RWPE2 (cell line): ENCODE measurements around the gene PTF1A.

Experiments
- ATAC-seq: fragments of 200-7000 bp; cut with Tn5 transposase; 3 replicates; pipeline ENCODE4 v1.9.1; 2021; ENCODE audit warnings: low read depth
- DNase-seq: peaks from one replicate; pipeline ENCODE4 v3.0.0-alpha.2; 2020; ENCODE audit warnings: low spot score
- H3K27ac ChIP-seq: fragments of 450-650 bp; 2 replicates; pipeline ENCODE4 v1.5.1; 2017; ENCODE audit warnings: mild to moderate bottlenecking; ENCODE audit not compliant: poor library complexity, severe bottlenecking
- H3K27me3 ChIP-seq: fragments of 250-450 bp; sonication (Bioruptor Pico); 2 replicates; pipeline ENCODE4 v1.5.1; 2021; ENCODE audit warnings: mild to moderate bottlenecking, moderate library complexity; ENCODE audit not compliant: insufficient read depth, poor library complexity, severe bottlenecking
- H3K36me3 ChIP-seq: fragments of 250-450 bp; sonication (Bioruptor Pico); 2 replicates; pipeline ENCODE4 v1.5.1; 2020; ENCODE audit warnings: low read depth, mild to moderate bottlenecking, moderate library complexity
- H3K4me1 ChIP-seq: fragments of 250-450 bp; sonication (Bioruptor Pico); 2 replicates; pipeline ENCODE4 v1.5.1; 2021; ENCODE audit warnings: mild to moderate bottlenecking, moderate library complexity; ENCODE audit not compliant: insufficient read depth, poor library complexity, severe bottlenecking
- H3K4me3 ChIP-seq: fragments of 250-450 bp; sonication (Bioruptor Pico); 2 replicates; pipeline ENCODE4 v1.5.1; 2021; ENCODE audit warnings: mild to moderate bottlenecking, moderate library complexity; ENCODE audit not compliant: severe bottlenecking
- H3K9me3 ChIP-seq: fragments of 250-450 bp; sonication (Bioruptor Pico); 2 replicates; pipeline ENCODE4 v1.5.1; 2021; ENCODE audit warnings: mild to moderate bottlenecking, moderate library complexity; ENCODE audit not compliant: severe bottlenecking
- TF ChIP-seq, protein P1 (sequence below): fragments of 450-650 bp; IDR thresholded peaks from one replicate; pipeline ENCODE4 v1.5.1; 2017; ENCODE audit warnings: mild to moderate bottlenecking, moderate library complexity; ENCODE audit not compliant: poor library complexity, severe bottlenecking

Gene PTF1A

GRCh38 chr10:23186178-23186577 is 5.9 kb upstream of the PTF1A start:
- ATAC-seq (no peak), DNase-seq (no peak)
- H3K27me3 ChIP-seq: peaks cover 59% of the 10 kb centered on the region
- H3K27ac ChIP-seq: no peak overlapping the region
- no peaks in the 10 kb centered on the region for H3K36me3 ChIP-seq
- no peaks in the 10 kb centered on the region for H3K9me3 ChIP-seq
- TF ChIP-seq, protein P1, sequence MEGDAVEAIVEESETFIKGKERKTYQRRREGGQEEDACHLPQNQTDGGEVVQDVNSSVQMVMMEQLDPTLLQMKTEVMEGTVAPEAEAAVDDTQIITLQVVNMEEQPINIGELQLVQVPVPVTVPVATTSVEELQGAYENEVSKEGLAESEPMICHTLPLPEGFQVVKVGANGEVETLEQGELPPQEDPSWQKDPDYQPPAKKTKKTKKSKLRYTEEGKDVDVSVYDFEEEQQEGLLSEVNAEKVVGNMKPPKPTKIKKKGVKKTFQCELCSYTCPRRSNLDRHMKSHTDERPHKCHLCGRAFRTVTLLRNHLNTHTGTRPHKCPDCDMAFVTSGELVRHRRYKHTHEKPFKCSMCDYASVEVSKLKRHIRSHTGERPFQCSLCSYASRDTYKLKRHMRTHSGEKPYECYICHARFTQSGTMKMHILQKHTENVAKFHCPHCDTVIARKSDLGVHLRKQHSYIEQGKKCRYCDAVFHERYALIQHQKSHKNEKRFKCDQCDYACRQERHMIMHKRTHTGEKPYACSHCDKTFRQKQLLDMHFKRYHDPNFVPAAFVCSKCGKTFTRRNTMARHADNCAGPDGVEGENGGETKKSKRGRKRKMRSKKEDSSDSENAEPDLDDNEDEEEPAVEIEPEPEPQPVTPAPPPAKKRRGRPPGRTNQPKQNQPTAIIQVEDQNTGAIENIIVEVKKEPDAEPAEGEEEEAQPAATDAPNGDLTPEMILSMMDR: no peak
- no peak overlapping the region for H3K4me3 ChIP-seq
- no peaks in the 10 kb centered on the region for H3K4me1 ChIP-seq

DNA sequence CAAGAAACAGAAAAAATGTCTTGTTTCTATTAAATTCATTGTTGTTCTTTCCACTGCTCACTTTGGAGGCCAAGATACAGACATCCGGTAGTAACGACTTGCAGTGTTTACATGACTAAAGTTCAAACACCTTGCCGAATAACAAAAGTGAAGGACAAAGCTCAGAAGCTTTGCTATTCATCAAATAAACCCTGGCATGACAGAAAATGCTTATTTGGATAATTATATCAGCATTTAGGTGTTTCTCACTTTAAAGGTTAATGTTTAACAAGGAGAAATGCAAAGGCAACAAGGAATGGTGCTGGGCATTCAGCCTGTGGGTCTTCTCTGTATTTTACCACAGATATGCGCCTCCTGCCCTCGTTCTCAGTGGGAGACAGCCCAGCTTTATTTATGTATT is 5.4 kb upstream of the PTF1A start:
- ATAC-seq: no peak
- H3K27me3 ChIP-seq: peaks cover 64% of the 10 kb centered on the region

DNA sequence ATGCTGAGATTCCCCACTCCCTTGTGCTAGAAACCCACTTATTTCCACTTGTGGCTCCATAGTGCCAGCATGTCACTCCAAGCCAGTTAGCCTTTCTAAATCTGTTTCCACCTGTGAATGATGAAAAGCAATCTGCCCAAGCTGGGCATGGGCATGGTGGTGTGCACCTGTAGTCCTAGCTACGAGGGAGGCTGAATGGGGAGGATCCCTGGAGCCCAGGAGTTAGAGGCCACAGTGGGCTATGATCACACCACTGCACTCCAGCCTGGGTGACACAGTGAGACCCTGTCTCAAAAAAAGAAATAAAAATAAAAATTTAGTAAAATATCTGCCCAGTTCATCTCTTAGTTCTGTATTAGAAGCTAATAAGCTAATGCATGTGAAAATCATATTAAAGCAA is 5.0 kb upstream of the PTF1A start:
- Histone ChIP-seq H3K4me1 (no peaks in the 10 kb centered on the region), H3K27ac (no peak overlapping the region), H3K36me3 (no peaks in the 10 kb centered on the region), H3K4me3 (no peak overlapping the region), H3K9me3 (no peaks in the 10 kb centered on the region), H3K27me3 (peaks cover 69% of the 10 kb centered on the region)
- TF ChIP-seq, protein P1: no peak
- no peak for DNase-seq
- ATAC-seq: no peak

More for the DNA sequence above, 5.4 kb upstream of the PTF1A start:
- Histone ChIP-seq H3K4me1 (no peaks in the 10 kb centered on the region), H3K36me3 (no peaks in the 10 kb centered on the region), H3K4me3 (no peak overlapping the region), H3K9me3 (no peaks in the 10 kb centered on the region), H3K27ac (no peak overlapping the region)
- DNase-seq: no peak
- TF ChIP-seq, protein P1: no peak

DNA sequence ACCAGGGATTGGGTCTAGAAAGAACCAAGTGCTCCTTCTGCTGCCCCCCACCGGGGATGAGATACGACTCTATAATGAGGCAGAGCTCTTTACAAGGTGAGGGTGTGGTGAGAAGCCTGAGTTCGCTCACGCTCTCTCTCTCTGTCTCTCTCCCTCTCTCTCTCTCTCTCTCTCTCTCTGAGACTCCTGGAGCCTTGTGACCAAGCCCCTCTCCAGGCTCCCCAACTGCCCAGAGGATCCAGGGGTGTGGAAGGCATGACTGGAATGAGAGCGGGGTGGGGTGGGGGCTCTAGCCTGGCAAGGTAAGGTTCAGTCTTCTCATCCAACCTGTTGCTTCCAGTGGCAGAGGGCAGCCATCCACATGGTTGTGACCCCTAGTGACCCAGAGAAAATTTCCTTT is 3.1 kb upstream of the PTF1A start:
- Histone ChIP-seq H3K27me3 (peaks cover 76% of the 10 kb centered on the region), H3K4me1 (no peaks in the 10 kb centered on the region), H3K27ac (no peak overlapping the region), H3K36me3 (no peaks in the 10 kb centered on the region), H3K4me3 (no peak overlapping the region), H3K9me3 (no peaks in the 10 kb centered on the region)
- TF ChIP-seq, protein P1: no peak
- ATAC-seq (no peak), DNase-seq (no peak)

DNA sequence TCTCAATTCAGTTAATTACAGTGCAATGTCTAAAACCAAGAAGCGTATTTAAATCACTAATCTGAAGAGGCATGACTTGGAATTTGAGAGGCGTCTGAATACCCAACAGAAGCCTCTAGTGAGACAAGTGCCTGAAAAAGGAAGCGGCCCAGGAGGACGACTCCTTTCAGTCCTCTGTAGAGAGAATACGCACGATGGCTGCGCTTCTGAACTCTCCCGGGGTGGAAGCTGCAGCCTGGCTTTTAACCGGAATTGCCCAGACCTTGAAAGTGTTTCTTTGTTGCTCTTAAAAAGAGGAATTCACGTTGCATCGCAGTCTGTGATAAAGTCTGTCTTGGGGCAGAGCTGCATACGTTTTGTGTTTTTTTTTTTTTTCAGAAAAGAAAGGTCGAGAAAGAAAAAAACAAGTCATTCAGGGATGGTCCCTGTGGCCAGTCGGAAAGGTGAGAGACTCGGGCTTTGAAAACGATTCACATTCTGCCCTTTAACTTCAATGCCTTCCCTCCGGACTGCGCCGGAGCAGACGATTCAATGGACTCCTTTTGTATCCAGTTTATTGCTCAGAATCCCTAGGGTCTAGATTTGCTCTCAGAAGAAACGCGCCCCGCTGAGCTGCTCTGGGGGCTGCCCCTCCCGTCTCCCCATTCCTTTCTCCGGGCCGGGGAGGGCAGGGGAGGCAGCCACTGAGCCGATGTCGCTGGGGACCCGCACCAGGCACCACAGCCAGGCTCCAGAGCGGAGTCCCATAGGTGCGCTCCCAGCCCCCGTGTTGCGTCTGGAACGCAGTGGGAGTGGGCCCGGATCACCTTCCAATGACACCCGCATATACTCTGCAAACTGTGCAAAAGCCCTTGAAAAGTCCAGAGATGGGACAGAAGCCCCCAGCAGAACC is 994 bp upstream of the PTF1A start:
- H3K9me3 ChIP-seq: no peaks in the 10 kb centered on the region
- DNase-seq (no peak), ATAC-seq (no peak)
- no peaks in the 10 kb centered on the region for H3K4me1 ChIP-seq
- no peak overlapping the region for H3K27ac ChIP-seq
- TF ChIP-seq, protein P1: no peak
- H3K4me3 ChIP-seq: no peak overlapping the region
- no peaks in the 10 kb centered on the region for H3K36me3 ChIP-seq
- peaks cover 81% of the 10 kb centered on the region for H3K27me3 ChIP-seq
